Neuronal stem cell (in vitro differentiated cells): Measurements from ENCODE around the gene ZNF384. TPM values are rescaled to one million over a fixed set of nuclear protein-coding genes. Genes with fewer than 3 reads are reported as not detected.

Source experiments
- DNase-seq: peaks from one replicate; pipeline ENCODE4 v3.0.0-alpha.2; 2013; ENCODE audit warnings: low spot score
- H2AFZ ChIP-seq: one replicate; pipeline ENCODE4 v1.6.1; 2013; ENCODE audit warnings: mild to moderate bottlenecking, low read length, inconsistent platforms
- H2AK5ac ChIP-seq: 2 replicates; pipeline ENCODE4 v1.6.1; 2013; ENCODE audit warnings: low read depth, mild to moderate bottlenecking, inconsistent platforms, low read length, moderate library complexity, mixed read lengths
- H2BK120ac ChIP-seq: 2 replicates; pipeline ENCODE4 v1.6.1; 2013; ENCODE audit warnings: low read depth, mild to moderate bottlenecking, inconsistent platforms, low read length, moderate library complexity, mixed read lengths
- H2BK12ac ChIP-seq: one replicate; pipeline ENCODE4 v1.6.1; 2013; ENCODE audit warnings: low read length, inconsistent platforms
- H2BK15ac ChIP-seq: 2 replicates; pipeline ENCODE4 v1.6.1; 2013; ENCODE audit warnings: mild to moderate bottlenecking, low read length, inconsistent platforms, mixed read lengths
- H2BK5ac ChIP-seq: one replicate; pipeline ENCODE4 v1.6.1; 2013; ENCODE audit warnings: inconsistent platforms, mild to moderate bottlenecking, low read length, moderate library complexity
- H3K14ac ChIP-seq: one replicate; pipeline ENCODE4 v1.6.1; 2013; ENCODE audit warnings: low read length, inconsistent platforms
- H3K18ac ChIP-seq: 2 replicates; pipeline ENCODE4 v1.6.1; 2013; ENCODE audit warnings: low read length, inconsistent platforms
- H3K23ac ChIP-seq: 2 replicates; pipeline ENCODE4 v1.6.1; 2013; ENCODE audit warnings: low read depth, mild to moderate bottlenecking, mixed read lengths, low read length, inconsistent platforms; ENCODE audit not compliant: poor library complexity
- H3K27ac ChIP-seq: replicated peaks from 3 replicates; pipeline ENCODE4 v1.5.1; 2013; ENCODE audit warnings: low read length, inconsistent platforms
- H3K27me3 ChIP-seq, 3 experiments: 2 replicates each; pipeline ENCODE4 v1.6.1; 2013; ENCODE audit warnings: low read length in 3 of 3, mild to moderate bottlenecking in 2 of 3, inconsistent platforms in 1 of 3, low read depth in 1 of 3, mixed read lengths in 1 of 3, moderate library complexity in 1 of 3; ENCODE audit not compliant: control insufficient read depth in 3 of 3, insufficient read depth in 3 of 3
- H3K36me3 ChIP-seq, 2 donors: replicated peaks in 1 of 2; 2 replicates each; pipeline ENCODE4 v1.6.1; 2013; ENCODE audit warnings: low read length in 2 of 2; ENCODE audit not compliant: control insufficient read depth in 2 of 2, insufficient read depth in 2 of 2
- H3K4ac ChIP-seq: 2 replicates; pipeline ENCODE4 v1.6.1; 2013; ENCODE audit warnings: inconsistent platforms, mild to moderate bottlenecking, low read length, moderate library complexity
- H3K4me1 ChIP-seq, 2 donors: 1 replicate in 1 of 2; 2 replicates in 1 of 2; pipeline ENCODE4 v1.6.1; 2013; ENCODE audit warnings: low read length in 2 of 2, low read depth in 1 of 2; ENCODE audit not compliant: control insufficient read depth in 2 of 2, insufficient read depth in 1 of 2
- H3K4me2 ChIP-seq: one replicate; pipeline ENCODE4 v1.6.1; 2013; ENCODE audit warnings: mild to moderate bottlenecking, low read length, inconsistent platforms; ENCODE audit not compliant: insufficient read depth, poor library complexity, severe bottlenecking
- H3K4me3 ChIP-seq, 2 donors: 2 replicates each; pipeline ENCODE4 v1.5.1; 2013; ENCODE audit warnings: low read length in 2 of 2, mild to moderate bottlenecking in 2 of 2, inconsistent platforms in 1 of 2, moderate library complexity in 1 of 2
- H3K79me1 ChIP-seq: one replicate; pipeline ENCODE4 v1.6.1; 2013; ENCODE audit warnings: low read depth, mild to moderate bottlenecking, inconsistent platforms, low read length, moderate library complexity
- H3K9ac ChIP-seq: one replicate; pipeline ENCODE4 v1.6.1; 2013; ENCODE audit warnings: mild to moderate bottlenecking, low read depth, low read length, inconsistent platforms; ENCODE audit not compliant: poor library complexity
- H3K9me3 ChIP-seq, 2 donors: replicated peaks in 1 of 2; 2 replicates each; pipeline versions ENCODE3 to v1.6.1; 2013; ENCODE audit warnings: low read length in 2 of 2, mild to moderate bottlenecking in 2 of 2, inconsistent platforms in 1 of 2, low read depth in 1 of 2, mixed read lengths in 1 of 2, moderate library complexity in 1 of 2; ENCODE audit not compliant: control insufficient read depth in 2 of 2, insufficient read depth in 1 of 2
- H4K8ac ChIP-seq: one replicate; pipeline ENCODE4 v1.6.1; 2013; ENCODE audit warnings: low read depth, mild to moderate bottlenecking, inconsistent platforms, low read length, moderate library complexity
- H4K91ac ChIP-seq: one replicate; pipeline ENCODE4 v1.6.1; 2013; ENCODE audit warnings: low read length, low read depth, mild to moderate bottlenecking, inconsistent platforms; ENCODE audit not compliant: poor library complexity
- WGBS, 2 donors: extraction: QIAGEN DNeasy Blood & Tissue Kit; methylation state at CpG; one replicate each; pipeline ENCODE4 v1.1.7; 2013; ENCODE audit warnings: missing lambda C conversion rate in 2 of 2, mixed read lengths in 1 of 2; ENCODE audit not compliant: insufficient read length in 2 of 2, insufficient replicate concordance in 1 of 2; ENCODE audit errors: extremely low coverage in 2 of 2; 5-methylcytosine and 5-hydroxymethylcytosine counted together
- polyA plus RNA-seq, 2 experiments: library from polyadenylated mRNA; stranded (reverse); fragments of 200-250 nt; gene quantifications; one replicate each; pipeline ENCODE4 v1.2.3, GENCODE V29; 2013

Gene ZNF384
- 57.1 TPM for polyA plus RNA-seq (2013, experiment 1 of 2)
- polyA plus RNA-seq (2013, experiment 2 of 2) = 53.1 TPM

DNA sequence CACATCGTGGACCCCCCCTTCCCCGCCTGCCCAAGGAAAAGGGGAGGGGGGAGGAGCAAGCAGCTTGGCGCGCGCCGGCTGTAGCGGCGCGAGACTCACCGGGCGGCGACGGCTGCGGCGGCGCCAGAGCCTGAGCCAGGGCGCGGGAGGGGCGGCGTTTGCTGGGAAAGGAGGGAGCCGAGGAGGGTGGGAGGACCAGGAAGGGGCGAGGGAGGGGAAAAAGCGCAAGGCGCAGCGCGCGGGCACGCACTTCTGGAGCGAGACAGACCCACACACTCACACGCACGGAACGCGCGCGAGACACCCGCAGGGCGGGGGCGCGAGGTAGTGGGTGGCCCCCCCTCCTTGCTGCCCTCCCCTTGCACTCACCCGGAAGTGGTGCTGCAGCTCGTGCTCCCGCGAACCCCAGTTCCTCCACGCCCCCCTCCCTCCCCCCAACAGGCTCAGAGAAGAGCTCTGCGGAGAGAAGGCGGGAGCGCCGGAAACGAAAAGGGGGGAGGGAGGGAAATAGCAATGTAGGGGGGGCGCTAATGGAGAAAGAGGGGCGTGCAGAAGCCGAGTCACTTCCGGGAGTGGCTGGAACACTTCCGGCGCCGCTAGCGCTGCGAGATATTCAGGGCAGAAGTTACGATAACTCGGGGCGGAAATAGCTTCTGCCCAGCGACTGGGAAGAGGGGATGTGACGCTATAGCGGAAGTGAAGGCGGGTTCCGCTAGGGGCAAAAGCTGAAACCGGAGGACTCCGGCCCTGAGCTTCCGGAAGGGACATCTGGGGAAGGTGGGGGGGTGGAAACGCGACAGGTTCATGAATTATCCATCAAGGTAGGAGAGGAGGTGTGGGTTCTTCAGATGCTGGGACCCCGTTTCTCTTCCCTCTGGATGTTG, at the start of gene ZNF384:
Gene ZNF384, minus strand, starts transcription at position 377 of the 884 bp plus-strand sequence. CDS start 9,855 bp downstream, outside the sequence.
- H2BK15ac ChIP-seq = no peak within 1 kb of the TSS
- H3K18ac ChIP-seq = peak within 1 kb of the TSS; percentile 100
- peak within 1 kb of the TSS; percentile 78 for H2BK120ac ChIP-seq
- H3K27me3 ChIP-seq = no peaks in the 10 kb centered on the region
- peak within 1 kb of the TSS; percentile 96 for H3K27ac ChIP-seq
- peak within 1 kb of the TSS; percentile 85 to 98 for H3K4me3 ChIP-seq
- WGBS, 2 donors = no CpG with 5 or more reads among the region's 72 CpGs
- no peak within 1 kb of the TSS for H2BK12ac ChIP-seq
- H3K4me1 ChIP-seq = peaks cover 7 to 27% of the 10 kb centered on the region in 2 donors
- peak within 1 kb of the TSS; percentile 89 for H2AFZ ChIP-seq
- H3K79me1 ChIP-seq = peaks cover 7% of the 10 kb centered on the region
- peaks cover 0 to 1% of the 10 kb centered on the region in 2 donors for H3K9me3 ChIP-seq
- peak within 1 kb of the TSS; percentile 99 for H2BK5ac ChIP-seq
- peak; percentile 96 for DNase-seq
- H2AK5ac ChIP-seq = peak within 1 kb of the TSS; percentile 79
- H4K8ac ChIP-seq = peak within 1 kb of the TSS; percentile 67
- no peak within 1 kb of the TSS for H4K91ac ChIP-seq
- H3K9ac ChIP-seq = peak within 1 kb of the TSS; percentile 99
- no peak within 1 kb of the TSS for H3K4ac ChIP-seq
- peaks cover 8 to 27% of the 10 kb centered on the region in 2 donors for H3K36me3 ChIP-seq
- H3K23ac ChIP-seq = peak within 1 kb of the TSS; percentile 66
- H3K14ac ChIP-seq = peak within 1 kb of the TSS; percentile 92
- H3K4me2 ChIP-seq = peak within 1 kb of the TSS; percentile 81

DNA sequence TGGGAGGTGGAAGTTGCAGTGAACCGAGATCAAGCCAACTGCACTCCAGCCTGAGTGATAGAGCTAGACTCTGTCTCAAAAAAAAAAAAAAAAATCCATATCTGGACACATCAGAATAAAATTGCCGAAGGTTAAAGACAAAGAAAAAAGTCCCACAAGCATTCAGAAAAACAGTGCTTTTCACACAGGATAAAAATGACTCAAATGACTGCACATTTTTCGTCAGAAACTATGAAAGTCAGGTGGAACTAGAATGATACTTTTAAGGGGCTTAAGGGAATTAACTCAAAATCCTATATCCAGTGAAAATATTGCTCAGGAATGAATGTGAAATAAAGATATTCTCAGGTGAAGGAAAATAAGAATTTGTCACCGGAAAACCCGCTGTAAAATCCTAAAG, 47.6 kb upstream of the ZNF384 start:
- Histone ChIP-seq H3K4me1 (peaks cover 0 to 8% of the 10 kb centered on the region in 2 donors), H3K36me3 (peaks cover 3 to 12% of the 10 kb centered on the region in 2 donors), H3K9me3 (no peaks in the 10 kb centered on the region), H3K23ac (no peak overlapping the region), H3K18ac (no peak overlapping the region), H3K14ac (no peak overlapping the region), H3K27ac (no peak overlapping the region), H4K91ac (no peak overlapping the region), H2AFZ (no peak overlapping the region), H2BK12ac (no peak overlapping the region), H3K79me1 (peaks cover 1% of the 10 kb centered on the region), H3K27me3 (no peaks in the 10 kb centered on the region), H3K4ac (no peak overlapping the region), H3K4me3 (no peak overlapping the region), H2BK120ac (no peak overlapping the region), H2BK5ac (no peak overlapping the region), H2BK15ac (no peak overlapping the region), H2AK5ac (no peak overlapping the region), H3K4me2 (no peak overlapping the region), H4K8ac (no peak overlapping the region), H3K9ac (no peak overlapping the region)
- DNase-seq = no peak
- WGBS, 2 donors = no CpG with 5 or more reads among the region's 5 CpGs

DNA sequence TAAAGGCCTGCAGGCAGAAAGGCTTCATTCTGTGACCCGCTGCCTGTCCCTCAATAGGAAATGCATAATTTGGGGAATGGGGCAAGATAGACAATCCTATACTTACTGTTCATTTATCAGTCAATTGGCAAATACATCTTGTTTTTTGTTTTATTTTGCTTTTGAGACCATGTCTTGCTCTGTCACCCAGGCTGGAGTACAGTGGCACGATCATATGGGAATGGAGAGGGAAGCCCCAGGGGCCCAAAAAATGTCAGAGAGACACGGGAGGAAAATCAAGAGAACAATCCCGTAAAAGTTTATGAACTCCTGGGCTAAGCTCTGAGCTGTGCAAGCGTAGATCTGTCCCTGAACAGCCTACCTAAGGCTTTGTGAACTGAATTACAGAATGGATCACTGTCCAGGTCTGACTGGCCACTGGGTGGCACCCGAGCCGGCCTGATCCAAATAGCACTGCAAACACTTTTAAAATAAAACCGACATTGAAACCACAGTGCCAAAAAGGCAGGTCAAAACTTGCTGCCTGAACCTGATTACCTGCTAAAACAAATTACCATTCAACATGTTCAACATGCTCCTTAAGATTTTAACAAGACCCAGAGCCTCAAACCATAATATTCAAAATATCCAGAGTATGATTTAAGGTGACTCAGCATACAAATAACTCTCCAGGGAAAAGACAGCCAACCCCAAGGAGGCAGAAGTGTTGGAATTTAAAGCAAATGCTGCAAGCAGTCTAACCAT, 46.4 kb upstream of the ZNF384 start:
- Histone ChIP-seq H3K27me3 (no peaks in the 10 kb centered on the region), H2BK120ac (no peak overlapping the region)
- WGBS, 2 donors = no CpG with 5 or more reads among the region's 8 CpGs

More for the DNA sequence above, 46.4 kb upstream of the ZNF384 start:
- no peak overlapping the region for H3K14ac ChIP-seq
- H2AK5ac ChIP-seq = no peak overlapping the region
- no peak overlapping the region for H2BK5ac ChIP-seq
- no peaks in the 10 kb centered on the region for H3K9me3 ChIP-seq
- H3K4me2 ChIP-seq = no peak overlapping the region
- H3K79me1 ChIP-seq = peaks cover 1% of the 10 kb centered on the region
- H3K4ac ChIP-seq = no peak overlapping the region
- no peak overlapping the region for H3K9ac ChIP-seq
- no peak overlapping the region for H3K18ac ChIP-seq
- H3K36me3 ChIP-seq = peaks cover 11 to 23% of the 10 kb centered on the region in 2 donors
- H4K8ac ChIP-seq = no peak overlapping the region
- H3K27ac ChIP-seq = no peak overlapping the region
- H3K4me1 ChIP-seq = peaks cover 0 to 8% of the 10 kb centered on the region in 2 donors
- peak overlapping the region; percentile 42 for H2AFZ ChIP-seq
- no peak overlapping the region for H4K91ac ChIP-seq
- no peak overlapping the region for H3K23ac ChIP-seq
- DNase-seq = no peak
- no peak overlapping the region for H3K4me3 ChIP-seq
- no peak overlapping the region for H2BK12ac ChIP-seq
- H2BK15ac ChIP-seq = no peak overlapping the region
